H9 (cell line): Measurements from ENCODE around the gene PARL. TPM values are rescaled to one million over a fixed set of nuclear protein-coding genes. Genes with fewer than 3 reads are reported as not detected.

Experiments
- DNase-seq: peaks from one replicate; pipeline ENCODE4 v3.0.0-alpha.2; 2017
- H2AFZ ChIP-seq: one replicate; pipeline ENCODE4 v1.6.1; 2013; ENCODE audit warnings: mild to moderate bottlenecking, low read length, control low read depth, moderate library complexity
- H2AK5ac ChIP-seq: 2 replicates; pipeline ENCODE4 v1.6.1; 2013; ENCODE audit warnings: low read length, control low read depth, mixed read lengths; ENCODE audit not compliant: insufficient read length
- H2BK120ac ChIP-seq: one replicate; pipeline ENCODE4 v1.6.1; 2013; ENCODE audit warnings: low read depth, mild to moderate bottlenecking, low read length, control low read depth, inconsistent platforms; ENCODE audit not compliant: poor library complexity, severe bottlenecking
- H2BK12ac ChIP-seq: 2 replicates; pipeline ENCODE4 v1.6.1; 2013; ENCODE audit warnings: low read length, control low read depth, mixed read lengths, low read depth; ENCODE audit not compliant: insufficient read length
- H2BK15ac ChIP-seq: 2 replicates; pipeline ENCODE4 v1.6.1; 2013; ENCODE audit warnings: low read depth, low read length, control low read depth
- H2BK20ac ChIP-seq: one replicate; pipeline ENCODE4 v1.6.1; 2013; ENCODE audit warnings: low read depth, mild to moderate bottlenecking, low read length, control low read depth, inconsistent platforms; ENCODE audit not compliant: poor library complexity, severe bottlenecking
- H2BK5ac ChIP-seq: 2 replicates; pipeline ENCODE4 v1.6.1; 2013; ENCODE audit warnings: low read length, control low read depth, mixed read lengths; ENCODE audit not compliant: insufficient read length
- H3K14ac ChIP-seq: 2 replicates; pipeline ENCODE4 v1.6.1; 2013; ENCODE audit warnings: low read length, control low read depth; ENCODE audit not compliant: insufficient read depth
- H3K18ac ChIP-seq: 2 replicates; pipeline ENCODE4 v1.6.1; 2013; ENCODE audit warnings: low read depth, mild to moderate bottlenecking, mixed read lengths, low read length, control low read depth; ENCODE audit not compliant: insufficient read length
- H3K23ac ChIP-seq: 2 replicates; pipeline ENCODE4 v1.6.1; 2013; ENCODE audit warnings: low read length, control low read depth, mixed read lengths, low read depth; ENCODE audit not compliant: insufficient read length
- H3K23me2 ChIP-seq: 2 replicates; pipeline ENCODE4 v1.6.1; 2013; ENCODE audit warnings: low read depth, mild to moderate bottlenecking, mixed read lengths, low read length, control low read depth; ENCODE audit not compliant: insufficient read length, poor library complexity, severe bottlenecking
- H3K27ac ChIP-seq: 2 replicates; pipeline ENCODE4 v1.5.1; 2013; ENCODE audit warnings: low read length, control low read depth, mixed read lengths, low read depth; ENCODE audit not compliant: insufficient read length
- H3K27me3 ChIP-seq: 2 replicates; pipeline ENCODE4 v1.6.1; 2013; ENCODE audit warnings: low read length, control low read depth, inconsistent platforms; ENCODE audit not compliant: insufficient read depth
- H3K4ac ChIP-seq: 2 replicates; pipeline ENCODE4 v1.6.1; 2013; ENCODE audit warnings: low read depth, mild to moderate bottlenecking, control low read depth, inconsistent platforms, low read length, moderate library complexity
- H3K4me1 ChIP-seq: 2 replicates; pipeline ENCODE4 v1.6.1; 2013; ENCODE audit warnings: low read length, control low read depth, inconsistent platforms; ENCODE audit not compliant: insufficient read depth
- H3K4me2 ChIP-seq: 2 replicates; pipeline ENCODE4 v1.6.1; 2013; ENCODE audit warnings: low read length, control low read depth, mixed read lengths; ENCODE audit not compliant: insufficient read length, insufficient read depth
- H3K56ac ChIP-seq: 2 replicates; pipeline ENCODE4 v1.6.1; 2013; ENCODE audit warnings: low read depth, mild to moderate bottlenecking, mixed read lengths, low read length, control low read depth; ENCODE audit not compliant: insufficient read length
- H3K79me1 ChIP-seq: 2 replicates; pipeline ENCODE4 v1.6.1; 2013; ENCODE audit warnings: low read depth, mild to moderate bottlenecking, moderate library complexity, low read length, control low read depth, inconsistent platforms; ENCODE audit not compliant: insufficient read depth, poor library complexity, severe bottlenecking
- H3K79me2 ChIP-seq: 2 replicates; pipeline ENCODE4 v1.6.1; 2013; ENCODE audit warnings: low read length, control low read depth, inconsistent platforms; ENCODE audit not compliant: insufficient read depth
- H3K9ac ChIP-seq: 2 replicates; pipeline ENCODE4 v1.6.1; 2013; ENCODE audit warnings: low read length, control low read depth, mixed read lengths; ENCODE audit not compliant: insufficient read length; ENCODE audit errors: extremely low read depth
- H3K9me3 ChIP-seq: one replicate; pipeline ENCODE4 v1.6.1; 2013; ENCODE audit warnings: low read depth, low read length, inconsistent platforms; ENCODE audit not compliant: control insufficient read depth
- H3T11ph ChIP-seq: one replicate; pipeline ENCODE4 v1.6.1; 2013; ENCODE audit warnings: mild to moderate bottlenecking, low read length, control low read depth, inconsistent platforms
- H4K20me1 ChIP-seq: one replicate; pipeline ENCODE4 v1.6.1; 2013; ENCODE audit not compliant: control insufficient read depth, insufficient read length, insufficient read depth
- H4K5ac ChIP-seq: 2 replicates; pipeline ENCODE4 v1.6.1; 2013; ENCODE audit warnings: low read depth, mild to moderate bottlenecking, mixed read lengths, low read length, control low read depth; ENCODE audit not compliant: insufficient read length
- H4K8ac ChIP-seq: replicated peaks from 2 replicates; pipeline ENCODE4 v1.6.1; 2013; ENCODE audit warnings: low read length, control low read depth, mixed read lengths, low read depth; ENCODE audit not compliant: insufficient read length
- H4K91ac ChIP-seq: 2 replicates; pipeline ENCODE4 v1.6.1; 2013; ENCODE audit warnings: low read depth, mild to moderate bottlenecking, moderate library complexity, mixed read lengths, low read length, control low read depth; ENCODE audit not compliant: insufficient read length
- H3K27ac Mint-ChIP-seq, 3 experiments: 2 replicates in 2 of 3; 3 replicates in 1 of 3; pipeline ENCODE4 v1.8.0; 2020 to 2021; ENCODE audit warnings: mixed read lengths in 3 of 3, mild to moderate bottlenecking in 1 of 3, moderate library complexity in 1 of 3
- H3K27me3 Mint-ChIP-seq: 2 replicates; pipeline ENCODE4 v1.8.0; 2021; ENCODE audit warnings: low read depth, mild to moderate bottlenecking, moderate library complexity, mixed read lengths
- H3K36me3 Mint-ChIP-seq, 3 experiments: 2 replicates in 2 of 3; 3 replicates in 1 of 3; pipeline ENCODE4 v1.8.0; 2020 to 2021; ENCODE audit warnings: low read depth in 3 of 3, mixed read lengths in 3 of 3; ENCODE audit not compliant: insufficient read depth in 1 of 3
- H3K4me1 Mint-ChIP-seq, 2 experiments: 2 replicates each; pipeline ENCODE4 v1.8.0; 2020; ENCODE audit warnings: mixed read lengths in 2 of 2
- H3K4me3 Mint-ChIP-seq, 2 experiments: 2 replicates in 1 of 2; 3 replicates in 1 of 2; pipeline ENCODE4 v1.8.0; 2020 to 2021; ENCODE audit warnings: mild to moderate bottlenecking in 2 of 2, mixed read lengths in 2 of 2, moderate library complexity in 1 of 2
- H3K9me3 Mint-ChIP-seq, 2 experiments: 2 replicates in 1 of 2; 3 replicates in 1 of 2; pipeline ENCODE4 v1.8.0; 2020; ENCODE audit warnings: mild to moderate bottlenecking in 2 of 2, mixed read lengths in 2 of 2, moderate library complexity in 1 of 2
- CTCF ChIP-seq: fragments of 200-600 bp; sonication (generic); conservative IDR thresholded peaks from 3 replicates; pipeline ENCODE4 v1.8.0; 2021; ENCODE audit warnings: antibody characterized with exemption, mild to moderate bottlenecking
- WGBS: extraction: QIAGEN DNeasy Blood & Tissue Kit; methylation state at CpG from one replicate; pipeline ENCODE4 v1.1.7; 2013; ENCODE audit warnings: missing lambda C conversion rate, low lambda C conversion rate, mixed read lengths; ENCODE audit not compliant: insufficient read length; ENCODE audit errors: extremely low coverage; 5-methylcytosine and 5-hydroxymethylcytosine counted together
- total RNA-seq: library from RNA; stranded (reverse); gene quantifications from 2 replicates; pipeline ENCODE4 v1.2.1, GENCODE V29; 2021

PARL gene
- total RNA-seq, 1 experiment from 2014 or later, result 94.5 TPM

- H3K27me3 Mint-ChIP-seq, result no peaks in the 10 kb centered on the region
- no CpG with 5 or more reads among the region's 2 CpGs for WGBS
Measured at GRCh38 chr3:183918178-183918577, 33.5 kb upstream of the PARL start.

More at GRCh38 chr3:183918178-183918577, 33.5 kb upstream of the PARL start:
- H3K23me2 ChIP-seq, result no peaks in the 10 kb centered on the region
- no peaks in the 10 kb centered on the region for H4K20me1 ChIP-seq
- H4K91ac ChIP-seq, result no peak overlapping the region
- no peak overlapping the region for H3K23ac ChIP-seq
- no peak for TF ChIP-seq CTCF
- no peak overlapping the region for H3K4me2 ChIP-seq
- H3K36me3 Mint-ChIP-seq, result peaks cover 5 to 22% (median 8%) of the 10 kb centered on the region in 3 experiments; a peak in 5 of 7 replicates
- no peak overlapping the region for H3K9ac ChIP-seq
- no peak overlapping the region for H2BK5ac ChIP-seq
- H3K9me3 Mint-ChIP-seq, result no peaks in the 10 kb centered on the region
- no peak overlapping the region for H3K18ac ChIP-seq
- H3K27me3 ChIP-seq, result no peaks in the 10 kb centered on the region
- no peak overlapping the region for H3K14ac ChIP-seq
- no peaks in the 10 kb centered on the region for H3K79me1 ChIP-seq
- no peak overlapping the region for H3K27ac ChIP-seq
- H4K8ac ChIP-seq, result no peak overlapping the region
- no peaks in the 10 kb centered on the region for H3K79me2 ChIP-seq
- H3K27ac Mint-ChIP-seq, result no peak overlapping the region
- no peak for DNase-seq
- H3T11ph ChIP-seq, result no peak overlapping the region
- H2BK120ac ChIP-seq, result no peak overlapping the region
- H3K9me3 ChIP-seq, result no peaks in the 10 kb centered on the region
- H2BK20ac ChIP-seq, result no peak overlapping the region
- H3K4me1 Mint-ChIP-seq, result peaks cover 3 to 4% of the 10 kb centered on the region in 2 experiments; a peak in 1 of 4 replicates
- no peak overlapping the region for H3K4ac ChIP-seq
- no peak overlapping the region for H2AFZ ChIP-seq
- no peak overlapping the region for H3K56ac ChIP-seq
- H3K4me3 Mint-ChIP-seq, result no peak overlapping the region
- no peak overlapping the region for H2BK15ac ChIP-seq
- no peaks in the 10 kb centered on the region for H3K4me1 ChIP-seq
- no peak overlapping the region for H2AK5ac ChIP-seq
- no peak overlapping the region for H4K5ac ChIP-seq
- no peak overlapping the region for H2BK12ac ChIP-seq
